ENCODE data around the gene ZCCHC17. TPM values are rescaled to one million over a fixed set of nuclear protein-coding genes. Genes with fewer than 3 reads are reported as not detected.

The ZCCHC17 gene
- total RNA-seq, 1 donor from 2014 or later, result 27.5 TPM

DNA sequence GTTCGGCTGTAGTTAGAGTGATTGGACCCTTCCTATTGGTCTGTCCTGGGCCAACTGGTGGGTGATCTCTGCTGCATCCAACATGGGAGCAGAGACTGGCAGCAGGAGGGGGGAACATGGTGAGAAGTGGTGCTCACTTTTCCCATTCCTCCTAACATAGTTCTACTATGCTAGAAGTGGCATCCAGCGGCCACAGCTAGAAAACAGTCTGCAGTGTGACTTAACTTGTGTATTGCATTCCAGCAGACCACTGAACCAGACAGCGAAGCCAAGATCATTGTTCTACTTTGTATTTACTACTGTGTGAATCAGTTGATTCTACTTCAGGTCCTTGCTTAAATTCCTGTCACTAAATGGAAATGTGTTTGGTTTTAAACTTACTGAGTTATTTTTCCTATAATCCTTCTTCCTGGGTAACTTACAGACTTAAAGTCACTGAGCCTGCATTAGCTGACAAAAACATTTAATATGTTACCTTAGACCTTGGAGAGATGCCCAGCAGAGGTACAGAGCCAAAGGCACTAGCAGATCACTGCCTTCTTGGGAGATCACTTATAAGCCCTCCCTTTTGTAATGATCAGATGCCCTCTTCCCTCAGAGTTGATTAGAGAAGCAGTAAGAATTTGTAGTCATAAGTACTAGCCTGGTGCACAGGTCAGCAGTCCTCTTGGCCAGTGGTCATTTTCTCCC lies 67.9 kb downstream of the ZCCHC17 start:
- DNase-seq (ENCODE audit: low spot score), result no peak
- TF ChIP-seq, protein P1, sequence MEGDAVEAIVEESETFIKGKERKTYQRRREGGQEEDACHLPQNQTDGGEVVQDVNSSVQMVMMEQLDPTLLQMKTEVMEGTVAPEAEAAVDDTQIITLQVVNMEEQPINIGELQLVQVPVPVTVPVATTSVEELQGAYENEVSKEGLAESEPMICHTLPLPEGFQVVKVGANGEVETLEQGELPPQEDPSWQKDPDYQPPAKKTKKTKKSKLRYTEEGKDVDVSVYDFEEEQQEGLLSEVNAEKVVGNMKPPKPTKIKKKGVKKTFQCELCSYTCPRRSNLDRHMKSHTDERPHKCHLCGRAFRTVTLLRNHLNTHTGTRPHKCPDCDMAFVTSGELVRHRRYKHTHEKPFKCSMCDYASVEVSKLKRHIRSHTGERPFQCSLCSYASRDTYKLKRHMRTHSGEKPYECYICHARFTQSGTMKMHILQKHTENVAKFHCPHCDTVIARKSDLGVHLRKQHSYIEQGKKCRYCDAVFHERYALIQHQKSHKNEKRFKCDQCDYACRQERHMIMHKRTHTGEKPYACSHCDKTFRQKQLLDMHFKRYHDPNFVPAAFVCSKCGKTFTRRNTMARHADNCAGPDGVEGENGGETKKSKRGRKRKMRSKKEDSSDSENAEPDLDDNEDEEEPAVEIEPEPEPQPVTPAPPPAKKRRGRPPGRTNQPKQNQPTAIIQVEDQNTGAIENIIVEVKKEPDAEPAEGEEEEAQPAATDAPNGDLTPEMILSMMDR (IDR thresholded peaks at IDR 0.05; ENCODE audit: unreplicated experiment), result no peak
- Mint-ChIP-seq H3K4me1 (ENCODE audit: unreplicated experiment) (peaks cover 3% of the 10 kb centered on the region), H3K27me3 (ENCODE audit: unreplicated experiment) (peaks cover 2% of the 10 kb centered on the region), H3K36me3 (ENCODE audit: low read depth, unreplicated experiment) (peaks cover 13% of the 10 kb centered on the region), H3K27ac (ENCODE audit: unreplicated experiment) (no peak overlapping the region), H3K4me3 (ENCODE audit: unreplicated experiment) (no peak overlapping the region), H3K9me3 (ENCODE audit: unreplicated experiment) (no peaks in the 10 kb centered on the region)

DNA sequence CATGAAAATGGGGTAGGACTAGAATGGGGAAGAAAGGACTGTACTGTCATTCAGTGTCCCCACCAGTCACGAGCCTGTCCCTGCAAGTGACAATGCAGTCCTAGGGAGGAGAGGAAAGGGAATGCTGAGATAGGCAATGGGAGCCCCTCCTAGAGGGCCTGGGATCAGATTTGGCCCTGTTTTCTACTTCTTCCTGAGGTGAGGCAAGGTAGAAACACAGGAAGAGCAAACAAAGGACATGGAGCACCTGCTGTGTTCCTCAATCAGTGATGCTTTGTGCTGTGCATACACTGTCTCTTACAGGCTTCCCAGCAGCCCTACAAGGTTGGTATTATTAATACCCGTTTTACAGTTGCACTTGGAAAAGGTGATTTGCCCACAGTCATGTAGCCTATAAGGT lies 70.0 kb downstream of the ZCCHC17 start:
- TF ChIP-seq, protein P1 (IDR thresholded peaks at IDR 0.05; ENCODE audit: unreplicated experiment), result no peak
- no peak overlapping the region for H3K4me3 Mint-ChIP-seq (ENCODE audit: unreplicated experiment)
- H3K9me3 Mint-ChIP-seq (ENCODE audit: unreplicated experiment), result no peaks in the 10 kb centered on the region
- H3K27ac Mint-ChIP-seq (ENCODE audit: unreplicated experiment), result no peak overlapping the region
- peaks cover 13% of the 10 kb centered on the region for H3K36me3 Mint-ChIP-seq (ENCODE audit: low read depth, unreplicated experiment)
- no peak for DNase-seq (ENCODE audit: low spot score)
- peaks cover 3% of the 10 kb centered on the region for H3K4me1 Mint-ChIP-seq (ENCODE audit: unreplicated experiment)
- peaks cover 5% of the 10 kb centered on the region for H3K27me3 Mint-ChIP-seq (ENCODE audit: unreplicated experiment)

DNA sequence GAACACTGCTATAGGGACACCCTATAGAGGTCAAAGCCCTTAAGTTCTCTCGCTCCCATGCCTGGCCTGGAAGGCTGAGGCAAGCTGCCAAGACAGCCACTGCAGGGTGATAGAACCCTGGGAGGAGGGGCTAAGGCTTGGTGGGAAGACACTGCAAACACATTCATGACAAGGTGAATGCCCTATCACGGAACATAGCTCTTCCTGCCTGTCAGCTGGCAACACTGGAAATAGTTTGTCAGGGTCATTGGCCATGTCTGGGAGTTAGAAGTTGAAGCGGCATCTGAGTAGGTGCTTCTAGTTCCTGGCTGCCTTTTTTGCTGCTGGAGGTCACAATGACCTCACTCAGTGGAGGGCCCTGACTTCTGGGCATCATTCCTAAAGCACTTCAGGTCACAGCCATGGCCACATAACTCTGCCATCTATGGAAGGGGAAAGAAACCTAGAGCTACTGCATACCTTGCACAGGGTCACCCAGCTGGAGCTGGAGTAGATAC lies 71.8 kb downstream of the ZCCHC17 start:
- Mint-ChIP-seq H3K27me3 (ENCODE audit: unreplicated experiment) (peaks cover 11% of the 10 kb centered on the region), H3K27ac (ENCODE audit: unreplicated experiment) (no peak overlapping the region), H3K36me3 (ENCODE audit: low read depth, unreplicated experiment) (peaks cover 13% of the 10 kb centered on the region), H3K4me1 (ENCODE audit: unreplicated experiment) (peaks cover 11% of the 10 kb centered on the region), H3K4me3 (ENCODE audit: unreplicated experiment) (no peak overlapping the region), H3K9me3 (ENCODE audit: unreplicated experiment) (no peaks in the 10 kb centered on the region)
- DNase-seq (ENCODE audit: low spot score), result no peak
- TF ChIP-seq, protein P1 (IDR thresholded peaks at IDR 0.05; ENCODE audit: unreplicated experiment), result no peak

DNA sequence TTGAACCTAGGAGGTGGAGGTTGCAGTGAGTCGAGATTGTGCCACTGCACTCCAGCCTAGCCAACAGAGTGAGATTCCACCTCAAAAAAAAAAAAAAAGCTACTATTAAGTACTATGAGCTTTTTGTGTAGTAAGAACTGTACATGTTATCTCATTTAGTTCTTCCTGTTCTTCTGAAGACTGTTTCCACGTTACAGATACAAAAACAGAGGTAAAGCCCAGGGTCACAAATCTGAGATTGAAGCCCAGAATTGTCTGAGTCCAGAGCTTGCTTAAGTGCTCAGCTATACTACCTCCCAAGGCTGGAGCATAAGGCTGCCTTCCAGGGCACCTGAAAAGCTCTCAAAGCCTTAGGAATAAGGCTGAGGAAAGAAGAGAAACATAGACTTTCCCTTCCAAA lies 73.2 kb downstream of the ZCCHC17 start:
- Mint-ChIP-seq H3K27ac (ENCODE audit: unreplicated experiment) (no peak overlapping the region), H3K4me1 (ENCODE audit: unreplicated experiment) (peaks cover 11% of the 10 kb centered on the region), H3K4me3 (ENCODE audit: unreplicated experiment) (no peak overlapping the region)

DNA sequence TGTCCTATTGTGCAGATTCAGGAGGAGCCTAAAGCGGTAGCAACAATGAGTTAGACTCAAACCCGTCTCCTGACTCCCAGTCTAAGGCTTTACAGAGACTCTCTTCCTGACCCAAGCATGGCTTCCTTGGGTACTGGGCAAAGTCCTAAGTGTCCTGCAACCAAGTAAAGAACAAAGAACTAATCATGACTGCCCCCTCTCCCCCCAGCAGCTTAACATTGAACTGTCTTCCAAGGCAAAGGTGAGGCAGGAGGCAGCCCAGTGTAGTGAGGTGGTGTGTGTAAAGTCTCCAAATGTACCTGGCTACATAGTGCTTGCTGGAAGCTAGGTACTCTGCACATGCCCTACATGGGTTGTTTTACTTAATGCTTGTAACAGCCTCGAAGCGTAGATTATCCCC lies 73.7 kb downstream of the ZCCHC17 start:
- H3K27ac Mint-ChIP-seq (ENCODE audit: unreplicated experiment), result no peak overlapping the region
- no peaks in the 10 kb centered on the region for H3K9me3 Mint-ChIP-seq (ENCODE audit: unreplicated experiment)

More for the DNA sequence above, 73.2 kb downstream of the ZCCHC17 start:
- Mint-ChIP-seq H3K9me3 (ENCODE audit: unreplicated experiment) (no peaks in the 10 kb centered on the region), H3K27me3 (ENCODE audit: unreplicated experiment) (peaks cover 12% of the 10 kb centered on the region), H3K36me3 (ENCODE audit: low read depth, unreplicated experiment) (peaks cover 4% of the 10 kb centered on the region)
- DNase-seq (ENCODE audit: low spot score), result no peak
- TF ChIP-seq, protein P1 (IDR thresholded peaks at IDR 0.05; ENCODE audit: unreplicated experiment), result no peak

More for the DNA sequence above, 73.7 kb downstream of the ZCCHC17 start:
- DNase-seq (ENCODE audit: low spot score), result no peak
- H3K4me3 Mint-ChIP-seq (ENCODE audit: unreplicated experiment), result no peak overlapping the region
- TF ChIP-seq, protein P1 (IDR thresholded peaks at IDR 0.05; ENCODE audit: unreplicated experiment), result no peak
- peaks cover 12% of the 10 kb centered on the region for H3K27me3 Mint-ChIP-seq (ENCODE audit: unreplicated experiment)
- H3K36me3 Mint-ChIP-seq (ENCODE audit: low read depth, unreplicated experiment), result peaks cover 4% of the 10 kb centered on the region
- peaks cover 11% of the 10 kb centered on the region for H3K4me1 Mint-ChIP-seq (ENCODE audit: unreplicated experiment)

All from endothelial cell (in vitro differentiated cells).